Ishikawa (cell line): ENCODE results near the gene FUT3.

Experiments used
- CEBPB ChIP-seq: IDR thresholded peaks from 2 replicates; pipeline ENCODE4 v1.6.1; 2012
- CREB1 ChIP-seq: IDR thresholded peaks from 2 replicates; pipeline ENCODE4 v1.6.1; 2012; ENCODE audit warnings: low read depth
- EGR1 ChIP-seq: IDR thresholded peaks from 2 replicates; pipeline ENCODE4 v1.6.1; 2012
- EP300 ChIP-seq: IDR thresholded peaks from 2 replicates; pipeline ENCODE4 v1.6.1; 2012; ENCODE audit warnings: borderline replicate concordance
- FOXM1 ChIP-seq: IDR thresholded peaks from 2 replicates; pipeline ENCODE4 v1.6.1; 2012; ENCODE audit warnings: low read depth, borderline replicate concordance
- NFIC ChIP-seq: IDR thresholded peaks from 2 replicates; pipeline ENCODE4 v1.6.1; 2012
- RAD21 ChIP-seq: IDR thresholded peaks from 2 replicates; pipeline ENCODE4 v1.6.1; 2012; ENCODE audit warnings: low read depth
- REST ChIP-seq: IDR thresholded peaks from 2 replicates; pipeline ENCODE4 v1.6.1; 2012; ENCODE audit warnings: low read depth, mild to moderate bottlenecking
- TAF1 ChIP-seq: IDR thresholded peaks from 2 replicates; pipeline ENCODE4 v1.6.1; 2012; ENCODE audit warnings: low read depth, mild to moderate bottlenecking
- TCF12 ChIP-seq: IDR thresholded peaks from 2 replicates; pipeline ENCODE4 v1.6.1; 2012; ENCODE audit warnings: low read depth
- TEAD4 ChIP-seq: IDR thresholded peaks from 2 replicates; pipeline ENCODE4 v1.6.1; 2012
- YY1 ChIP-seq: IDR thresholded peaks from 2 replicates; pipeline ENCODE4 v1.6.1; 2012; ENCODE audit warnings: low read depth
- ZBTB7A ChIP-seq: IDR thresholded peaks from 2 replicates; pipeline ENCODE4 v1.6.1; 2012; ENCODE audit warnings: low read depth
- TF ChIP-seq, protein P1 (sequence below): IDR thresholded peaks from 2 replicates; pipeline ENCODE4 v1.6.1; 2012
- TF ChIP-seq, protein P2 (sequence below): IDR thresholded peaks from 2 replicates; pipeline ENCODE4 v1.6.1; 2012

Gene FUT3

GRCh38 chr19:5895890-5896289 lies 44.6 kb upstream of the FUT3 start:
- TF ChIP-seq, protein P1, sequence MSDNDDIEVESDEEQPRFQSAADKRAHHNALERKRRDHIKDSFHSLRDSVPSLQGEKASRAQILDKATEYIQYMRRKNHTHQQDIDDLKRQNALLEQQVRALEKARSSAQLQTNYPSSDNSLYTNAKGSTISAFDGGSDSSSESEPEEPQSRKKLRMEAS, result no peak
- TF ChIP-seq NFIC, result no peak
- no peak for TF ChIP-seq TEAD4
- no peak for TF ChIP-seq ZBTB7A
- no peak for TF ChIP-seq EP300
- TF ChIP-seq EGR1, result no peak
- no peak for TF ChIP-seq CREB1
- no peak for TF ChIP-seq TAF1
- no peak for TF ChIP-seq FOXM1
- no peak for TF ChIP-seq TCF12
- TF ChIP-seq CEBPB, result no peak
- TF ChIP-seq REST, result no peak
- TF ChIP-seq RAD21, result no peak
- TF ChIP-seq, protein P2, sequence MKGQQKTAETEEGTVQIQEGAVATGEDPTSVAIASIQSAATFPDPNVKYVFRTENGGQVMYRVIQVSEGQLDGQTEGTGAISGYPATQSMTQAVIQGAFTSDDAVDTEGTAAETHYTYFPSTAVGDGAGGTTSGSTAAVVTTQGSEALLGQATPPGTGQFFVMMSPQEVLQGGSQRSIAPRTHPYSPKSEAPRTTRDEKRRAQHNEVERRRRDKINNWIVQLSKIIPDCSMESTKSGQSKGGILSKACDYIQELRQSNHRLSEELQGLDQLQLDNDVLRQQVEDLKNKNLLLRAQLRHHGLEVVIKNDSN, result no peak

DNA sequence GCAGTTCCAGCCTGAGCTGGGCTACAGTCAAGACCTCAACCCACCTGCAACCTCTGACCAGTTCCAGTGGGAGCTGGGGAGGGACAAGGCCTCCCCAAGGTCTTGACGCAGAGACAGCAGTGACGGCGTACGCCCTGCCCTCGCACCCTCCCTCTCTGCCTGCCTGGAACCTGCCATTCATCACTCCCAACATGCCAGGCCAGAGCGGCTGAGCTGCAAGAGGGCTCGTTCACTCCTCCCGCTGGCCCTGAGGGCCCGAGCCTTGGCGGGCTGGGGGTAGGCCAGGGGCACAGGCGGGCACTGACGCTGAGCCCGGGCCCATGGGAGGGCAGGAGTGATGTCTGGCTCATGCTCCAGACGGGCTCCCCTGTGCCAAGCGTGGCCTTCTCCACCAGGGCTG lies 44.2 kb upstream of the FUT3 start:
- TF ChIP-seq, protein P1, result peak; percentile 33; the same call in 1 of the 2 replicates
- no peak for TF ChIP-seq YY1

- TF ChIP-seq YY1 (no peak), CEBPB (no peak), EP300 (0 out of 2 replicates have a peak, but pooled peaks have one; percentile 57), TEAD4 (no peak), TCF12 (peak; percentile 62; the same call in 1 of the 2 replicates), REST (no peak), NFIC (peak; percentile 29; the same call in 1 of the 2 replicates), ZBTB7A (no peak)
Measured at GRCh38 chr19:5894704-5895349, 43.6 kb upstream of the FUT3 start.

GRCh38 chr19:5893907-5894703 lies 42.9 kb upstream of the FUT3 start:
- TF ChIP-seq CEBPB (no peak; the same call in none of the 2 replicates), RAD21 (no peak; the same call in 1 of the 2 replicates), CREB1 (no peak), TAF1 (no peak), REST (no peak), EP300 (peak; percentile 97), NFIC (peak; percentile 83), YY1 (no peak; the same call in none of the 2 replicates), ZBTB7A (peak; percentile 98), EGR1 (peak; percentile 57; the same call in 1 of the 2 replicates), TCF12 (peak; percentile 99), TEAD4 (peak; percentile 96; the same call in 1 of the 2 replicates), FOXM1 (peak; percentile 91)
- TF ChIP-seq, protein P2, result peak; percentile 2; the same call in 1 of the 2 replicates
- TF ChIP-seq, protein P1, result peak; percentile 76; the same call in 1 of the 2 replicates
